ENCODE results near the gene STIP1. TPM values are rescaled to one million over a fixed set of nuclear protein-coding genes. Genes with fewer than 3 reads are reported as not detected.

STIP1 gene
- total and polyA plus RNA-seq, 2 donors (not counting 3 experiments of a cell fraction or from before 2014, with no cell fraction given): 117 to 226 TPM

DNA sequence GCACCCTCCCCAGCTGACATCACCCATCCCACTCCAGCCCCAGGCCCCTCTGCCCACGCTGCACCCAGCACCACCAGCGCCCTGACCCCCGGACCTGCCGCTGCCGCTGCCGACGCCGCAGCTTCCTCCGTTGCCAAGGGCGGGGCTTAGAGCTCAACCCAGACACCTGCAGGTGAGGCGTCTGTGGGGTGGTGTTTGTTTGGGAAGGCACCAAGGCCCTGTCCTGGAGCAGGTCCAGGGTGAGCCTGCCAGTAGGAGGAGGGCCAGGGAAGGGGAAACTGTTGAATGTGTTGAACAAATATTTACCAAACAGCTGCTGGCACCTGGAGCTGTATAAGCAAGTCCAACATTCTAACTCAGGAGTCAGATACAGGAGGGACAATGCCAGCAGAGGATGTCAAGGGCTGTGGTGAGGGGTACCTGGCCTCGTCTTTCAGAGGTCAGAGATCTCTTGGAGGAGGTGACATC lies 51.5 kb downstream of the STIP1 start:
- peaks cover 17% of the 10 kb centered on the region for H3K4me1 ChIP-seq (ENCODE audit: control insufficient read depth, extremely low read depth, insufficient read depth, low read length)
- no peak overlapping the region for H3K27ac ChIP-seq (ENCODE audit: insufficient read depth, low read depth, low read length)
- CTCF ChIA-PET: interaction anchor here (1.6 to 2.2 kb wide), 2 partner anchors 8 to 11 kb away, joined by 4 to 6 read pairs; partner anchors contain the start of genes NUDT22 and TRPT1
- H3K9ac ChIP-seq (replicated peaks; ENCODE audit: extremely low read depth, insufficient read depth, low read length): no peak overlapping the region
- H3K9me1 ChIP-seq (replicated peaks; ENCODE audit: control insufficient read depth, extremely low read depth, insufficient read depth, low read length): no peaks in the 10 kb centered on the region
- no peaks in the 10 kb centered on the region for H3K27me3 ChIP-seq (ENCODE audit: control insufficient read depth in 2 of 2, insufficient read depth in 2 of 2, low read length in 2 of 2)
- peaks cover 8% of the 10 kb centered on the region for H3K79me2 ChIP-seq (ENCODE audit: control insufficient read depth, insufficient read depth, low read length)
- POLR2A ChIA-PET: no interaction called here
- no peak overlapping the region for H2AFZ ChIP-seq (ENCODE audit: low read depth, low read length)
- H3K4me2 ChIP-seq (ENCODE audit: insufficient read depth, low read length): no peak overlapping the region
- TF ChIP-seq POLR2AphosphoS5 (IDR thresholded peaks at IDR 0.05; ENCODE audit: insufficient read depth, low read depth, low read length): no peak
- no peak for TF ChIP-seq GATA2 (IDR thresholded peaks at IDR 0.05; ENCODE audit: insufficient read depth, insufficient read length, low read depth, low read length)
- TF ChIP-seq, protein P1, sequence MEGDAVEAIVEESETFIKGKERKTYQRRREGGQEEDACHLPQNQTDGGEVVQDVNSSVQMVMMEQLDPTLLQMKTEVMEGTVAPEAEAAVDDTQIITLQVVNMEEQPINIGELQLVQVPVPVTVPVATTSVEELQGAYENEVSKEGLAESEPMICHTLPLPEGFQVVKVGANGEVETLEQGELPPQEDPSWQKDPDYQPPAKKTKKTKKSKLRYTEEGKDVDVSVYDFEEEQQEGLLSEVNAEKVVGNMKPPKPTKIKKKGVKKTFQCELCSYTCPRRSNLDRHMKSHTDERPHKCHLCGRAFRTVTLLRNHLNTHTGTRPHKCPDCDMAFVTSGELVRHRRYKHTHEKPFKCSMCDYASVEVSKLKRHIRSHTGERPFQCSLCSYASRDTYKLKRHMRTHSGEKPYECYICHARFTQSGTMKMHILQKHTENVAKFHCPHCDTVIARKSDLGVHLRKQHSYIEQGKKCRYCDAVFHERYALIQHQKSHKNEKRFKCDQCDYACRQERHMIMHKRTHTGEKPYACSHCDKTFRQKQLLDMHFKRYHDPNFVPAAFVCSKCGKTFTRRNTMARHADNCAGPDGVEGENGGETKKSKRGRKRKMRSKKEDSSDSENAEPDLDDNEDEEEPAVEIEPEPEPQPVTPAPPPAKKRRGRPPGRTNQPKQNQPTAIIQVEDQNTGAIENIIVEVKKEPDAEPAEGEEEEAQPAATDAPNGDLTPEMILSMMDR (IDR thresholded peaks at IDR 0.05; ENCODE audit: extremely low read depth in 1 of 2, insufficient read depth in 1 of 2, low read depth in 1 of 2, low read length in 2 of 2): no peak
- TF ChIP-seq, protein P2, sequence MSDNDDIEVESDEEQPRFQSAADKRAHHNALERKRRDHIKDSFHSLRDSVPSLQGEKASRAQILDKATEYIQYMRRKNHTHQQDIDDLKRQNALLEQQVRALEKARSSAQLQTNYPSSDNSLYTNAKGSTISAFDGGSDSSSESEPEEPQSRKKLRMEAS (IDR thresholded peaks at IDR 0.05; ENCODE audit: insufficient read depth, insufficient read length): no peak
- no peak for TF ChIP-seq FOS (IDR thresholded peaks at IDR 0.05; ENCODE audit: borderline replicate concordance, insufficient read depth, low read length)
- no peak for TF ChIP-seq EZH2 (IDR thresholded peaks at IDR 0.05; ENCODE audit: borderline replicate concordance, low read depth, low read length, severe bottlenecking)
- TF ChIP-seq JUN (IDR thresholded peaks at IDR 0.05; ENCODE audit: borderline replicate concordance, insufficient read depth, insufficient read length, low read depth): no peak
- no peak for TF ChIP-seq POLR2A (IDR thresholded peaks at IDR 0.05; ENCODE audit: low read depth, low read length)
- TF ChIP-seq MYC (IDR thresholded peaks at IDR 0.05; ENCODE audit: low read depth, low read length): no peak
- H3K9me3 ChIP-seq (replicated peaks; ENCODE audit: control insufficient read depth, insufficient read depth, low read length): no peaks in the 10 kb centered on the region
- DNase-seq (ENCODE audit: low read depth, low spot score) (no peak), FAIRE-seq (no peak)
- peaks cover 6 to 8% of the 10 kb centered on the region in 2 experiments for H3K36me3 ChIP-seq (ENCODE audit: control insufficient read depth in 2 of 2, extremely low read depth in 1 of 2, insufficient read depth in 2 of 2, low read length in 2 of 2)
- no peaks in the 10 kb centered on the region for H4K20me1 ChIP-seq (replicated peaks; ENCODE audit: control insufficient read depth, extremely low read depth, insufficient read depth, low read length)
- no TSS peak for BruUV-seq (replicated peaks)
- dilution Hi-C loops (cut with MboI; ENCODE audit: extremely low pct_ligation_motif_present, low sequenced_read_pairs) (no loop called here), intact Hi-C loops (cut with micrococcal nuclease) (no loop called here)
- H3K4me3 ChIP-seq (replicated peaks in 1 of 3; ENCODE audit: insufficient read depth in 1 of 3, low read depth in 1 of 3, low read length in 3 of 3): no peak overlapping the region
